Urinary bladder (tissue), 4 donors: ENCODE measurements around the gene MAP2K4. TPM values are rescaled to one million over a fixed set of nuclear protein-coding genes. Genes with fewer than 3 reads are reported as not detected.
"Not testable (repeated sequence)": the region's sequence is repeated elsewhere in the genome, so short reads cannot be mapped to it uniquely, and the experiment has no call there.

Experiments
- DNase-seq: peaks from one replicate; pipeline ENCODE4 v3.0.0-alpha.2; 2015; ENCODE audit errors: extremely low spot score
- H3K27ac ChIP-seq: one replicate; pipeline ENCODE4 v1.5.1; 2013; ENCODE audit warnings: low read depth, mild to moderate bottlenecking, moderate library complexity
- H3K36me3 ChIP-seq: one replicate; pipeline ENCODE4 v1.6.1; 2013; ENCODE audit warnings: mild to moderate bottlenecking, moderate library complexity; ENCODE audit not compliant: insufficient read depth
- H3K4me1 ChIP-seq: one replicate; pipeline ENCODE4 v1.6.1; 2013; ENCODE audit warnings: mild to moderate bottlenecking, moderate library complexity; ENCODE audit not compliant: insufficient read depth
- H3K4me3 ChIP-seq: one replicate; pipeline ENCODE4 v1.5.1; 2013; ENCODE audit warnings: low read depth, low read length
- WGBS: extraction: QIAGEN DNeasy Blood & Tissue Kit; methylation state at CpG from one replicate; pipeline ENCODE4 v1.1.7; 2013; 5-methylcytosine and 5-hydroxymethylcytosine counted together
- polyA plus RNA-seq: library from polyadenylated mRNA; stranded (reverse); fragments of 200-250 nt; gene quantifications from one replicate; pipeline ENCODE4 v1.2.3, GENCODE V29; 2013
- total RNA-seq: library from RNA; depleted of rRNA; stranded (reverse); fragments of >200 nt; gene quantifications from one replicate; pipeline ENCODE4 v1.2.3, GENCODE V29; 2014
- donor health status: healthy with polysubstance abuse.
- donor health status: healthy.

MAP2K4 gene
- total RNA-seq (69.9 TPM), polyA plus RNA-seq (16.0 TPM)

DNA sequence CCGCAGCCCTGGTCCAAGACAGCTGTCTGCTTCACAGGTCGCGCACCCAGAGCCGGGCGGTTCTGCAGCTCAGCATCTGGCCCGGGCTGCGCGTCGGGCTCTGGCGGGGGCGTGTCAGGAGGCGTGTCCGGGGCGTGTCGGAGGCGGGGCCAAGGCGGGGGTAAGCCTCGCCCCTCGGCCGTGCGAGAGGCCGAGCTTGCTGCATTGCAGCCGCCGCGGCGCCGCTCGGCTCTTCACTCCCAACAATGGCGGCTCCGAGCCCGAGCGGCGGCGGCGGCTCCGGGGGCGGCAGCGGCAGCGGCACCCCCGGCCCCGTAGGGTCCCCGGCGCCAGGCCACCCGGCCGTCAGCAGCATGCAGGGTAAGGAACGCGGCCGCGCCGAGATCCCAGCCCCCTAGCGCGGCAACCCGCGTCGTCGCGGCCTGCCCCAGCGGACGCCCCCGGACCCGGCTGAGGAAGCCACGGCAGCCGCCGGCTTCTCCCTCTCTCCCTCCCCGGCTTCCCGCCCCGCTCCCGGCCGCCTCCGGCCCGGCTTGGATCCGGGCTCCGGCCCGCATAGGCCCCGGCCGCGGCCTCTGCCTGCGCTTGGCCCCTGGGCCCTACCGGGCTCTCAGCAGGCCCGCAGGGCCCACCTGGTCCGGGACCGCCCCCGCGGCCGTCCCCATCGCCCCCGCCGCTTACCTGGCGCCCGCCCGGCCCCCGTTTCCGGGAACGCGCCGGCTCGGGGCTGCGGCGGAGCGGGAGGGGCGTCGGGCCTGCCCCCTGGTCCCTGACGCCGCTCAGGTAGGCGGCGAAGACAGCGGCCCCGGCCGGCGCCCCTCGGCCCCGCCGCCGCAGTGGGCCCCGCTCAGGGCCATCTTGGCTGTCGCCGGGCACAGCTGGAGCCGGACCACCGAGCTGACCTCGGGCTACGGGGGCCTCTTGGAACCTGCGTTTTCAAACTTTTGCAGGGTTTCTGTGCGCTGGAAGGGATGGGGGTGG lies at the start of gene MAP2K4:
Gene MAP2K4, plus strand, starts transcription at position 236 of the 981 bp plus-strand sequence. Its CDS starts 10 bp downstream, at position 246.
- DNase-seq, result peak; percentile 60
- under 1% methylated on average over 123 of the region's 123 CpGs for WGBS
- peak within 1 kb of the TSS; percentile 94 for H3K27ac ChIP-seq
- H3K36me3 ChIP-seq, result no peaks in the 10 kb centered on the region
- no peaks in the 10 kb centered on the region for H3K4me1 ChIP-seq
- H3K4me3 ChIP-seq, result peak within 1 kb of the TSS; percentile 100

GRCh38 chr17:11972741-11973140 lies 47.9 kb upstream of the MAP2K4 start:
- WGBS, result 94% methylated on average over 19 of the region's 19 CpGs
- DNase-seq, H3K27ac ChIP-seq, H3K4me1 ChIP-seq, H3K4me3 ChIP-seq, H3K36me3 ChIP-seq: not testable (repeated sequence)

- Histone ChIP-seq H3K27ac (no peak overlapping the region), H3K4me1 (no peaks in the 10 kb centered on the region), H3K36me3 (peaks cover 4% of the 10 kb centered on the region), H3K4me3 (no peak overlapping the region)
- 91% methylated on average over 3 of the region's 3 CpGs for WGBS
- no peak for DNase-seq
Measured at GRCh38 chr17:11979795-11980194, 40.9 kb upstream of the MAP2K4 start.

GRCh38 chr17:11980813-11981212 lies 39.9 kb upstream of the MAP2K4 start:
- Histone ChIP-seq H3K27ac (no peak overlapping the region), H3K4me3 (no peak overlapping the region), H3K36me3 (peaks cover 4% of the 10 kb centered on the region), H3K4me1 (no peaks in the 10 kb centered on the region)
- WGBS, result 99% methylated on average over 2 of the region's 2 CpGs
- DNase-seq, result no peak

DNA sequence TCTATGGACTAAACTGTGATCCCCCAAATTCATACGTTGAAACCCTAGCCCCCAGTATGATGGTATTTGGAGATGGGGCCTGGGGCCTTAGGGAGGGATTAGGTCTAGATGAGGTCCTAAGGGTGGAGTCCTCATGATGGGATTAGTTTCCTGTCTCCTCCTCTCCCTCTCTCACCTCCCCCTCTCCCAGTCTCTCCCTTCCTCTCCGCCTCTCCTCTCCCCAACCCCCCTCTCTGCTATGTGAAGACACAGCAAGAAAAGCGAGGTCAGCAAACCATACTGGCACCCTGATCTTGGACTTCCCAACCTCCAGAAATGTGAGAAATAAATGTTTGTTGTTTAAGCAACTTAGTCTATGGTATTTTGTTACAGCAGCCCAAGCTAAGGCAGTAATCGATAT lies 38.8 kb upstream of the MAP2K4 start:
- 97% methylated on average over 4 of the region's 4 CpGs for WGBS
- no peak overlapping the region for H3K27ac ChIP-seq
- no peak for DNase-seq
- H3K4me3 ChIP-seq, result no peak overlapping the region
- H3K36me3 ChIP-seq, result peaks cover 4% of the 10 kb centered on the region
- H3K4me1 ChIP-seq, result no peaks in the 10 kb centered on the region

DNA sequence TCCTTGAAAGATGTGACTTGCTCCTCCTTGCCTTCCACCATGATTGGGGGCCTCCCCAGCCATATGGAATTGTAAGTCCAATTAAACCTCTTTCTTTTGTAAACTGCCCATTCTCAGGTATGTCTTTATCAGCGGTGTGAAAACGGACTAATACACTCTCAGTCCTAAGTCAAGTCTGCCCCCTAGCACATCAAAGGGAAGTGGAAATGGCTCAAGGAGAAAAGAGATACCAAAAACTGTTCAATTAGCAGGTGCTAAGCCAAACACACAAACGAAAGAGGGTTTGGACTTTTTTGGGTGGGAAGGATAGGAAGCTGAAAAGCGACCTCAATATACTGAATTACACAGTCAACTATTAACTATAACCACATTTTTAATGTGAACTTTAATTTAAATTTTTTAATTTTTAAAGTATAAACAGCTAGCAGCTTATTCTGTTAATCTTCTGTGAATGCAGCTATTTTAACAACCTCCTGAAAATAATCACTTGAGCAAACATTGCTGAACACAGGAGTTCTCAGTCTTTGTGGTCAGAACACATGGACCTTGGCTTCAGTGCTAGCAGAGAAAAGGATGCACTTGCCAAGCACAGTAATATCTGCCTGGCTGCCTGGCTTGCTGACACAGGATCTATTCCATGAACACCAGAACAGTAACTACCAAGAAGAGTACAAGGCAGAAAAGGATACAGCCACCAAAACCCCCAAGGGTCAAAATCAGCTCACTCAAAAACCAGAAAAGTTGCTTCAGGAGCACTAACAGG lies 34.3 kb upstream of the MAP2K4 start:
- WGBS, result 90% methylated on average over 4 of the region's 4 CpGs
- no peak for DNase-seq
- H3K4me3 ChIP-seq, result no peak overlapping the region
- peaks cover 4% of the 10 kb centered on the region for H3K36me3 ChIP-seq
- H3K27ac ChIP-seq, result no peak overlapping the region
- H3K4me1 ChIP-seq, result no peaks in the 10 kb centered on the region

GRCh38 chr17:11986942-11987329 lies 33.7 kb upstream of the MAP2K4 start:
- Histone ChIP-seq H3K4me1 (no peaks in the 10 kb centered on the region), H3K36me3 (peaks cover 2% of the 10 kb centered on the region), H3K27ac (no peak overlapping the region), H3K4me3 (no peak overlapping the region)
- 29% methylated on average over 5 of the region's 5 CpGs for WGBS
- peak; percentile 32 for DNase-seq

GRCh38 chr17:11990363-11990983 lies 30.2 kb upstream of the MAP2K4 start:
- Histone ChIP-seq H3K4me3 (no peak overlapping the region), H3K4me1 (no peaks in the 10 kb centered on the region), H3K27ac (no peak overlapping the region), H3K36me3 (no peaks in the 10 kb centered on the region)
- 83% methylated on average over 7 of the region's 7 CpGs for WGBS
- DNase-seq, result no peak

DNA sequence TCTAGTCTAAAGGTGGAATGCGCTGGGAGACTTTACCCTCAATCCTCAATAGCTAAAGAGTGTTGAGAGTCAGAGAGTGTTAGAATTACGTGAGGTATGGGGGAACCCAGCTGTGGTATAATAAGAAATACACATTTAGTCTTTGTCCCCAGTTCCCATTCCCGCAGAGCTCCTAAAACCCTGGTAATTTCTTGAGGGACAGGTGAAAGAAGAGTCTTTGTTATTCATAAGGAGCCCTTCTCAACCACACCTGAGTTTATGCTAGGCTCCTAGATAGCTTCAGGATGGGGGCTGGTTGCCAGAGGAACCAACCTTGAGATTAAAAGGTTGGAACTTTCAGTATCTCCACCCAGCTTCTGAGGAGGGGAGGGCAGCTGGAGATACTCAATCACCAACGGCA lies 29.2 kb upstream of the MAP2K4 start:
- Histone ChIP-seq H3K4me1 (no peaks in the 10 kb centered on the region), H3K4me3 (no peak overlapping the region), H3K27ac (no peak overlapping the region), H3K36me3 (no peaks in the 10 kb centered on the region)
- DNase-seq, result no peak
- WGBS, result 67% methylated on average over 4 of the region's 4 CpGs

DNA sequence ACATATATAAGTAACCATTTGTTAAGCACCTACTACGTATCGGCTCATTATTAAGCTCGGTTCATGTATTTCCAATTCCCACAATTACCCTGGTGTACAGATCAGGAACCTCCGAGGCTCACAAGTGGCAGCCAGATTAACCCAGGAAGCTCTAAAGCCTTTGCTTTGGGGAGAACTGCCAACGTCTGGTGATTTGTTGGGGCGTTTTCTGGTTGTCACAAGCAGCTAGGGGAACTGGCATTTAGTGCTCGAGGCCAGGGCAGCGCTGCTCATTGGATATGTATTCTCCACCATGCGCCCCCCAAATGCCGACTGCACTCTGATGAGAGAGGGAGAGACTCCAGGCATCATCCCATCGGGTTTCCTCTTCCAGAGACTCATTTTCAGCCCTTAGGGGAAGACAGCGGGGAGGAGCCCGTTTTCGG lies 23.9 kb upstream of the MAP2K4 start:
- Histone ChIP-seq H3K36me3 (no peaks in the 10 kb centered on the region), H3K4me1 (no peaks in the 10 kb centered on the region), H3K4me3 (peak overlapping the region; percentile 82), H3K27ac (peak overlapping the region; percentile 92)
- DNase-seq, result peak; percentile 5
- WGBS, result under 1% methylated on average over 14 of the region's 14 CpGs

GRCh38 chr17:11997147-11997971 lies 23.3 kb upstream of the MAP2K4 start, which contains the start of gene ZNF18:
Gene ZNF18 (minus strand): TSS chr17:11997475. CDS start chr17:11992829, 4,646 bp downstream.
- WGBS, result under 1% methylated on average over 74 of the region's 74 CpGs
- H3K36me3 ChIP-seq, result no peaks in the 10 kb centered on the region
- peak; percentile 72 for DNase-seq
- peak within 1 kb of the TSS; percentile 92 for H3K27ac ChIP-seq
- H3K4me3 ChIP-seq, result peak within 1 kb of the TSS; percentile 82
- H3K4me1 ChIP-seq, result no peaks in the 10 kb centered on the region

GRCh38 chr17:11997972-11998233 lies 22.8 kb upstream of the MAP2K4 start:
- DNase-seq, result no peak
- peak overlapping the region; percentile 82 for H3K4me3 ChIP-seq
- no peaks in the 10 kb centered on the region for H3K36me3 ChIP-seq
- no peaks in the 10 kb centered on the region for H3K4me1 ChIP-seq
- 65% methylated on average over 4 of the region's 4 CpGs for WGBS
- no peak overlapping the region for H3K27ac ChIP-seq

DNA sequence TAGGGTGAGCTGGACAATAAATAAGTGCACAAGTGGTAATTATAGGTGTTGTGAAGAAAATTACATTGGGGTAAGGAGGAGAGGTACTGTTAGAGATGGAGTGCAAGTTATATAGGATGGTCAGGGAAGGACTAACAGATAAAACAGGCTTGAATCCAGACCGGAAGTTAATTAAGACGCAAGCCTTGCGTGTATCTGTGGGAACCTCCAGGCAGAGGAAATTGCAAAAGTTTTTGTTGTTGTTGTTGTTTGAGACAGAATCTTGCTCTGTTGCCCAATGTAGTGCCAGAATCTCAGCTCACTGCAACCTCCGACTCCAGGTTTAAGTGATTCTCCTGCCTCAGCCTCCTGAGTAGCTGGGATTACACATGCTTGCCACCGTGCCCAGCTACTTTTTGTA lies 21.0 kb upstream of the MAP2K4 start:
- 85% methylated on average over 5 of the region's 5 CpGs for WGBS
- DNase-seq, result no peak
- H3K4me3 ChIP-seq, result no peak overlapping the region
- no peak overlapping the region for H3K27ac ChIP-seq
- H3K4me1 ChIP-seq, result no peaks in the 10 kb centered on the region
- no peaks in the 10 kb centered on the region for H3K36me3 ChIP-seq
